Measurements from ENCODE around the gene LRP1B.

- TF ChIP-seq CEBPB (IDR thresholded peaks at IDR 0.05) = no peak
- no peak for TF ChIP-seq GATA3 (IDR thresholded peaks at IDR 0.05; ENCODE audit: borderline replicate concordance)
- TF ChIP-seq JUN (IDR thresholded peaks at IDR 0.05) = no peak
- TF ChIP-seq HDAC2 (IDR thresholded peaks at IDR 0.05) = no peak
- TF ChIP-seq REST (IDR thresholded peaks at IDR 0.05) = no peak
- TF ChIP-seq PHF8 (IDR thresholded peaks at IDR 0.05; ENCODE audit: borderline replicate concordance, low read depth) = no peak
Observed at GRCh38 chr2:141947396-141948114, 183.3 kb downstream of the LRP1B start.

All from A549 (cell line).